ENCODE data around the gene CNST. TPM values are rescaled to one million over a fixed set of nuclear protein-coding genes. Genes with fewer than 3 reads are reported as not detected.
A peak's percentile ranks its signal among the peaks of the same experiment; 100 is the strongest.

CNST gene
- total RNA-seq, 1 experiment from 2014 or later, result 14.8 TPM

DNA sequence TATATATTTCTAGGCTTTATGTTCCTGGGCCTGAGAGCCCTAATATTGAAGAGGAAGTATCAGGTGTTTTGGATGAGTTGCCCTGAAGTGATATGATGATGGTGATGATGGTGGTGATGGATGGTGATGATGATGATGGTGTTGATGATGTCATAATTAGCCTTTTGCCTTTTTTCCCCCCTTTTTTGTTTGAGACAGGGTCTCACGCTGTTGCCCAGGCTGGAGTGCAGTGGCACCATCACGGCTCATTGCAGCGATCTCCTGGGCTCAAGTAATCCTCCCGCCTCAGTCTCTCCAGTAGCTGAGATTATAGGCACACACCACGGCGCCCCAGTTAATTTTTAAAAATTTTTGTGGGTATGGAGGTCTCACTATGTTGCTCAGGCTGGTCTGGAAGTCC lies 76.5 kb downstream of the CNST start:
- Mint-ChIP-seq H3K4me1 (ENCODE audit: low read depth, unreplicated experiment) (no peaks in the 10 kb centered on the region), H3K27ac (ENCODE audit: unreplicated experiment) (peak overlapping the region; percentile 21), H3K27me3 (ENCODE audit: insufficient read depth, unreplicated experiment) (no peaks in the 10 kb centered on the region), H3K4me3 (ENCODE audit: unreplicated experiment) (peak overlapping the region; percentile 7), H3K9me3 (ENCODE audit: unreplicated experiment) (peaks cover 14% of the 10 kb centered on the region), H3K36me3 (ENCODE audit: insufficient read depth, unreplicated experiment) (peaks cover 18% of the 10 kb centered on the region)
- Histone ChIP-seq H3K9me3 (no peaks in the 10 kb centered on the region), H3K4me3 (ENCODE audit: low read depth, low read length) (no peak overlapping the region), H3K4me1 (no peaks in the 10 kb centered on the region), H3K36me3 (ENCODE audit: control insufficient read depth, insufficient read depth, low read length) (no peaks in the 10 kb centered on the region; the same call in 1 of the 2 replicates), H3K27me3 (replicated peaks; ENCODE audit: control insufficient read depth, insufficient read depth, low read length) (no peaks in the 10 kb centered on the region)
- no TSS peak for BruUV-seq (replicated peaks)
- POLR2A ChIA-PET, result no interaction called here
- intact Hi-C loops (cut with micrococcal nuclease; ENCODE audit: unreplicated experiment), result no loop called here
- CTCF ChIA-PET, result no interaction called here
- TF ChIP-seq, protein P1, sequence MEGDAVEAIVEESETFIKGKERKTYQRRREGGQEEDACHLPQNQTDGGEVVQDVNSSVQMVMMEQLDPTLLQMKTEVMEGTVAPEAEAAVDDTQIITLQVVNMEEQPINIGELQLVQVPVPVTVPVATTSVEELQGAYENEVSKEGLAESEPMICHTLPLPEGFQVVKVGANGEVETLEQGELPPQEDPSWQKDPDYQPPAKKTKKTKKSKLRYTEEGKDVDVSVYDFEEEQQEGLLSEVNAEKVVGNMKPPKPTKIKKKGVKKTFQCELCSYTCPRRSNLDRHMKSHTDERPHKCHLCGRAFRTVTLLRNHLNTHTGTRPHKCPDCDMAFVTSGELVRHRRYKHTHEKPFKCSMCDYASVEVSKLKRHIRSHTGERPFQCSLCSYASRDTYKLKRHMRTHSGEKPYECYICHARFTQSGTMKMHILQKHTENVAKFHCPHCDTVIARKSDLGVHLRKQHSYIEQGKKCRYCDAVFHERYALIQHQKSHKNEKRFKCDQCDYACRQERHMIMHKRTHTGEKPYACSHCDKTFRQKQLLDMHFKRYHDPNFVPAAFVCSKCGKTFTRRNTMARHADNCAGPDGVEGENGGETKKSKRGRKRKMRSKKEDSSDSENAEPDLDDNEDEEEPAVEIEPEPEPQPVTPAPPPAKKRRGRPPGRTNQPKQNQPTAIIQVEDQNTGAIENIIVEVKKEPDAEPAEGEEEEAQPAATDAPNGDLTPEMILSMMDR (IDR thresholded peaks at IDR 0.05; ENCODE audit: insufficient read depth in 1 of 2, low read depth in 1 of 2, low read length in 1 of 2, severe bottlenecking in 1 of 2, unreplicated experiment in 1 of 2), result no peak
- no peak for DNase-seq

DNA sequence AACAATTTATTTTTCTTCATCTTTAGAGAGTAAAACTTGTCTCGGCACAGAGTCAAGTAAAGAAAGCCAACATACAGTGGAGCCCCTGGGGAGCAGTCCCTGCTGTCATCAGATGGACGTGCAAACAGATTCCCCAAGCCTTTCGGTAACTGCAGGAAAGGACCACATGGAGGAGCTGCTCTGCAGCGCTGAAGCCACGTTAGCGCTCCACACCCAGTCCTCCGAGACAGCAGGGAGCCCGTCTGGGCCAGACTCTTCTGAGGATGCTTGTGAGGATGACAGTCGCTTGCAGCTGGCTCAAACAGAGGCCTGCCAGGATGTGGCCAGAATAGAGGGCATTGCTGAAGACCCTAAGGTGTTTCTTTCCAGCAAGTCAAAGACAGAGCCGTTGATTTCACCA lies 80.9 kb downstream of the CNST start:
- Mint-ChIP-seq H3K4me3 (ENCODE audit: unreplicated experiment) (no peak overlapping the region), H3K4me1 (ENCODE audit: low read depth, unreplicated experiment) (no peaks in the 10 kb centered on the region), H3K9me3 (ENCODE audit: unreplicated experiment) (peaks cover 14% of the 10 kb centered on the region), H3K36me3 (ENCODE audit: insufficient read depth, unreplicated experiment) (peaks cover 23% of the 10 kb centered on the region), H3K27me3 (ENCODE audit: insufficient read depth, unreplicated experiment) (no peaks in the 10 kb centered on the region), H3K27ac (ENCODE audit: unreplicated experiment) (no peak overlapping the region)
- TF ChIP-seq, protein P1 (IDR thresholded peaks at IDR 0.05; ENCODE audit: insufficient read depth in 1 of 2, low read depth in 1 of 2, low read length in 1 of 2, severe bottlenecking in 1 of 2, unreplicated experiment in 1 of 2), result peak; percentile 29 to 52
- Histone ChIP-seq H3K4me1 (no peaks in the 10 kb centered on the region), H3K9me3 (no peaks in the 10 kb centered on the region), H3K27me3 (replicated peaks; ENCODE audit: control insufficient read depth, insufficient read depth, low read length) (no peaks in the 10 kb centered on the region), H3K36me3 (ENCODE audit: control insufficient read depth, insufficient read depth, low read length) (no peaks in the 10 kb centered on the region; the same call in 1 of the 2 replicates), H3K4me3 (ENCODE audit: low read depth, low read length) (no peak overlapping the region)
- no TSS peak for BruUV-seq (replicated peaks)
- intact Hi-C loops (cut with micrococcal nuclease; ENCODE audit: unreplicated experiment), result loop anchor here (2.0 to 5.0 kb wide), 2 partner anchors 40 to 52 kb away; no protein-coding TSS in a partner anchor
- peak; percentile 41 to 46 for DNase-seq
- ChIA-PET CTCF (no interaction called here), POLR2A (no interaction called here)

DNA sequence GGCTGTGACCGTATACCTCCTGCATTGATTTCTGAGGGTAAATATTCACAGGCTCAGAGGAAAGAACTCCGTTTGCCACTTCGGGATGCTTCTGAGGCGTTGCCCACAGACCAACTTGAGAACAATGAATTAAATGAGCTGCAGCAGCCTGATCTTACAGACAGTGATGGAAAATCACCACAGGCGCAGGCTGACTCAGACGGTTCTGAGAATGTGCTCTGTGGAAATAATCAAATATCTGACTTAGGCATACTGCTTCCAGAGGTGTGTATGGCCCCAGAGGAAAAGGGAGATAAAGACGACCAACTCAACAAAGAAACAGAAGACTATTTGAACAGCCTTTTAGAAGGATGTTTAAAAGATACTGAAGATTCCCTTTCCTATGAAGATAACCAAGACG lies 81.3 kb downstream of the CNST start:
- peaks cover 10% of the 10 kb centered on the region for H3K9me3 Mint-ChIP-seq (ENCODE audit: unreplicated experiment)
- H3K4me1 Mint-ChIP-seq (ENCODE audit: low read depth, unreplicated experiment), result no peaks in the 10 kb centered on the region
- peaks cover 20% of the 10 kb centered on the region for H3K36me3 Mint-ChIP-seq (ENCODE audit: insufficient read depth, unreplicated experiment)
- no peak overlapping the region for H3K27ac Mint-ChIP-seq (ENCODE audit: unreplicated experiment)
- Histone ChIP-seq H3K9me3 (no peaks in the 10 kb centered on the region), H3K36me3 (ENCODE audit: control insufficient read depth, insufficient read depth, low read length) (no peaks in the 10 kb centered on the region; the same call in 1 of the 2 replicates), H3K27me3 (replicated peaks; ENCODE audit: control insufficient read depth, insufficient read depth, low read length) (no peaks in the 10 kb centered on the region), H3K4me3 (ENCODE audit: low read depth, low read length) (no peak overlapping the region), H3K4me1 (no peaks in the 10 kb centered on the region)
- POLR2A ChIA-PET, result no interaction called here
- no peaks in the 10 kb centered on the region for H3K27me3 Mint-ChIP-seq (ENCODE audit: insufficient read depth, unreplicated experiment)
- no TSS peak for BruUV-seq (replicated peaks)
- DNase-seq, result no peak
- TF ChIP-seq, protein P1 (IDR thresholded peaks at IDR 0.05; ENCODE audit: insufficient read depth in 1 of 2, low read depth in 1 of 2, low read length in 1 of 2, severe bottlenecking in 1 of 2, unreplicated experiment in 1 of 2), result no peak
- H3K4me3 Mint-ChIP-seq (ENCODE audit: unreplicated experiment), result no peak overlapping the region
- CTCF ChIA-PET, result no interaction called here
- intact Hi-C loops (cut with micrococcal nuclease; ENCODE audit: unreplicated experiment), result loop anchor here (2.0 to 5.0 kb wide), 2 partner anchors 40 to 51 kb away; no protein-coding TSS in a partner anchor

Data from Caco-2 (cell line).